Liver (tissue), 3 donors: Measurements from ENCODE around the gene WWOX.

ENCODE experiments used
- ATF3 ChIP-seq: IDR thresholded peaks from 2 replicates; pipeline ENCODE4 v1.6.1; 2016; ENCODE audit warnings: antibody characterized with exemption
- CTCF ChIP-seq: fragments of 150-350 bp; IDR thresholded peaks from 2 replicates; pipeline ENCODE4 v1.5.1; 2017; ENCODE audit warnings: improper control_type of control experiment, low read depth, low read length; ENCODE audit not compliant: missing input control
- EGR1 ChIP-seq, 2 donors: IDR thresholded peaks; 2 replicates each; pipeline ENCODE4 v1.6.1; 2016 to 2018; ENCODE audit warnings: antibody characterized with exemption in 2 of 2, low read depth in 2 of 2
- GABPA ChIP-seq, 2 donors: IDR thresholded peaks in 1 of 2; conservative IDR thresholded peaks in 1 of 2; 2 replicates each; pipeline ENCODE4 v1.6.1; 2016; ENCODE audit warnings: antibody characterized with exemption in 2 of 2, mild to moderate bottlenecking in 1 of 2, moderate library complexity in 1 of 2
- HNF4G ChIP-seq: IDR thresholded peaks from 2 replicates; pipeline ENCODE4 v1.6.1; 2016; ENCODE audit warnings: antibody characterized with exemption
- JUND ChIP-seq, 2 donors: IDR thresholded peaks; 2 replicates each; pipeline ENCODE4 v1.6.1; 2016; ENCODE audit warnings: antibody characterized with exemption in 2 of 2
- MAX ChIP-seq: IDR thresholded peaks from 2 replicates; pipeline ENCODE4 v1.6.1; 2016; ENCODE audit warnings: antibody characterized with exemption
- RAD21 ChIP-seq, 2 donors: IDR thresholded peaks; 2 replicates each; pipeline ENCODE4 v1.6.1; 2016; ENCODE audit warnings: antibody characterized with exemption in 2 of 2, mild to moderate bottlenecking in 2 of 2
- REST ChIP-seq: IDR thresholded peaks from 2 replicates; pipeline ENCODE4 v1.6.1; 2016; ENCODE audit warnings: antibody characterized with exemption, mild to moderate bottlenecking
- RXRA ChIP-seq, 2 donors: IDR thresholded peaks; 2 replicates each; pipeline ENCODE4 v1.6.1; 2017 to 2018; ENCODE audit warnings: antibody characterized with exemption in 2 of 2, mild to moderate bottlenecking in 1 of 2
- TAF1 ChIP-seq: conservative IDR thresholded peaks from 2 replicates; pipeline ENCODE4 v1.6.1; 2016; ENCODE audit warnings: antibody characterized with exemption, mild to moderate bottlenecking
- YY1 ChIP-seq: IDR thresholded peaks from 2 replicates; pipeline ENCODE4 v1.6.1; 2016; ENCODE audit warnings: antibody characterized with exemption, mild to moderate bottlenecking
- ZBTB33 ChIP-seq: IDR thresholded peaks from 2 replicates; pipeline ENCODE4 v1.6.1; 2016; ENCODE audit warnings: antibody characterized with exemption
- donor health status: healthy.
- donor health status: healthy.

GRCh38 chr16:79209308-79209707 lies 1109.9 kb downstream of the WWOX start:
- TF ChIP-seq CTCF (no peak), YY1 (no peak), RAD21 (IDR thresholded peaks at IDR 0.05) (no peak), GABPA (IDR thresholded peaks at IDR 0.05 in 1 of 2, conservative IDR thresholded peaks at IDR 0.05 in 1 of 2) (no peak), ATF3 (no peak), REST (no peak), TAF1 (no peak), ZBTB33 (no peak), EGR1 (IDR thresholded peaks at IDR 0.05; ENCODE audit: low read depth in 2 of 2) (no peak), RXRA (IDR thresholded peaks at IDR 0.05) (no peak), JUND (IDR thresholded peaks at IDR 0.05) (no peak), HNF4G (no peak), MAX (no peak)
